Ishikawa (cell line): ENCODE measurements around the gene CES2.

Experiments used
- NFIC ChIP-seq: IDR thresholded peaks from 2 replicates; pipeline ENCODE4 v1.6.1; 2012
- TEAD4 ChIP-seq: IDR thresholded peaks from 2 replicates; pipeline ENCODE4 v1.6.1; 2012
- YY1 ChIP-seq: IDR thresholded peaks from 2 replicates; pipeline ENCODE4 v1.6.1; 2012; ENCODE audit warnings: low read depth
- TF ChIP-seq, protein P1 (sequence below): IDR thresholded peaks from 2 replicates; pipeline ENCODE4 v1.6.1; 2012

DNA sequence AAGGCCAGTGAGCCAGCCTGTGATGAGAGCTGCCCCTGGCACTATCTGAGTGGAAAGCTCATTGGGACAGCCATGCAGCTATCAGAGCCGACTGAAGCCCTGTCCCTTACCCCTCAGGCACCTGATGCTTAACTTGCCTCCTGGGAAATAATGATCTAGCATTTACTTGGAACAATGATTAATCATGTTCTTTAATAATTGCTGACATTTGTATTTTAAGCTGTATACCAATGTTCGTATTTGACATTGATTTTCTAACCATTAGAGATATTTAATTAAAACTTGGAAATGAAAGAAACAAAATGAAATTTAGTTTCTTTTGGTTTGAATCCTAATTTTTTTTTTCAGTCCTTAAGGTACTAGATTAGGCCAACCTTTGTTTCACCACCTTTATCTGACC, 44.5 kb upstream of the CES2 start:
- TF ChIP-seq YY1: no peak
- no peak for TF ChIP-seq NFIC
- TF ChIP-seq TEAD4: no peak
- TF ChIP-seq, protein P1, sequence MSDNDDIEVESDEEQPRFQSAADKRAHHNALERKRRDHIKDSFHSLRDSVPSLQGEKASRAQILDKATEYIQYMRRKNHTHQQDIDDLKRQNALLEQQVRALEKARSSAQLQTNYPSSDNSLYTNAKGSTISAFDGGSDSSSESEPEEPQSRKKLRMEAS: no peak
